GM18508 (cell line): ENCODE results near the gene TRIP13.
"Not testable (repeated sequence)": the region's sequence is repeated elsewhere in the genome, so short reads cannot be mapped to it uniquely, and the experiment has no call there.

Experiments
- ATAC-seq: cut with Tn5 transposase; IDR thresholded peaks from one replicate; pipeline ENCODE4 v1.9.1; 2021; ENCODE audit warnings: moderate number of reproducible peaks; ENCODE audit not compliant: insufficient read depth, unreplicated experiment

Gene TRIP13

GRCh38 chr5:933251-933861 is 40.7 kb downstream of the TRIP13 start:
- no peak for ATAC-seq

- ATAC-seq: not testable (repeated sequence)
These were observed 41.3 kb downstream of the TRIP13 start for GRCh38 chr5:933951-934350.

- ATAC-seq: not testable (repeated sequence)
These were observed 41.8 kb downstream of the TRIP13 start for GRCh38 chr5:934381-934967.

- no peak for ATAC-seq
These were observed 42.9 kb downstream of the TRIP13 start for GRCh38 chr5:935510-936084.

- ATAC-seq: no peak
These were observed 43.8 kb downstream of the TRIP13 start for GRCh38 chr5:936149-937144.

- ATAC-seq: no peak
These were observed 44.7 kb downstream of the TRIP13 start for GRCh38 chr5:937151-937924.

- ATAC-seq: no peak
These were observed 46.7 kb downstream of the TRIP13 start for GRCh38 chr5:939368-939767.

- ATAC-seq: not testable (repeated sequence)
These were observed 48.1 kb downstream of the TRIP13 start for GRCh38 chr5:940741-941140.

GRCh38 chr5:943201-943917 is 50.7 kb downstream of the TRIP13 start:
- ATAC-seq: no peak

GRCh38 chr5:943918-944620 is 51.4 kb downstream of the TRIP13 start:
- no peak for ATAC-seq

- ATAC-seq: no peak
These were observed 51.9 kb downstream of the TRIP13 start for GRCh38 chr5:944621-944927.

- no peak for ATAC-seq
These were observed 52.5 kb downstream of the TRIP13 start for GRCh38 chr5:944992-945685.

- ATAC-seq: no peak
These were observed 53.2 kb downstream of the TRIP13 start for GRCh38 chr5:945691-946551.

- ATAC-seq: no peak
These were observed 54.3 kb downstream of the TRIP13 start for GRCh38 chr5:946720-947625.

- no peak for ATAC-seq
These were observed 55.2 kb downstream of the TRIP13 start for GRCh38 chr5:947626-948471.
